GM21786 (cell line): ENCODE measurements around the gene AKAP6.
A peak's percentile ranks its signal among the peaks of the same experiment; 100 is the strongest.

ENCODE experiments used
- ATAC-seq: cut with Tn5 transposase; IDR thresholded peaks from one replicate; pipeline ENCODE4 v1.9.1; 2021; ENCODE audit not compliant: unreplicated experiment

Gene AKAP6

DNA sequence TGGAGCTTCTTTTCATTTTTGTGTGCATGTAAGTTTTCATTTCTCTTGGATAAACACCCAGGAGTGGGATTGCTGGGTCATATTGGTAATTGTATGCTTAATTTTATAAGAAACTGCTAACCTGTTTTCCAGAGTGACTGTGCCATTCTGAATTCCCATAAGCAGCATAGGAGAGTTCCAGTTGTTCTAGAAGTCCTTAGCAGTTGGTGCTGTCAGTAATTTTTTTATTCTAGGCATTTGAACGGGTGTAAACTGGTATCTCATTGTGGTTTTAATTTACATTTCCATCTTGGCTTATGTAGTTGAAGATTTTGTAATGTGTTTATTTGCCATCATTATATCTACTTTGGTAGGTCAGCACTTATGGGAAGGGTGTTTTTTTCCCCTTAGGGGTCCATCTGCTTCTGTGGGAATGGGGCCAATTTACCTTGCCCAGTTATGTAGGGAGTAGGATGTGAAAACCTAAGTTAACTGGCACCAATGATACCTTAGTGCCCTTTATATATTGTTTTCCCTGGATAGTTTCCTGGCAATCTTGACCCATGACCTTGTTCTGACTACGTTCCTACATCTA, 202.9 kb downstream of the AKAP6 start:
- ATAC-seq, result no peak

DNA sequence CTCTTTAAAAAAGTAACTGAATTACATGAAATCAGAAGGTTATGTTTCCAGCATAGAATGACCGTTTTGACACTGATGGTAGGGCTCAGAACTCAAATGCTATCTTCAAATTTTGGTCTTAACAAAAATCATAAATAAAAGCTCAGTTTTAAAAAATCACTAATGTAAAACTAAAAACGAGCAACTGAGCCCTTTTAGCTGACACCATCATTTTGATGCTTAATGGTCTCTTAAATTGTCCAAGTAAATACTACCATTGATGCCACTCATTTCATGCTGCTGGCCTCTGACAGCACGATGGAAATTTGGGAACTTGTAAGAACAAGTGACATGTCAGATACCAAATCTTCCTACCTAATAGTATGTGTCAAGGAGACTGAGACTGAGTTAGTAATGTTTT, 205.0 kb downstream of the AKAP6 start:
- no peak for ATAC-seq

- ATAC-seq, result no peak
These were observed 207.1 kb downstream of the AKAP6 start for GRCh38 chr14:32536175-32536574.

- ATAC-seq, result no peak
These were observed 208.1 kb downstream of the AKAP6 start for GRCh38 chr14:32537166-32537565.

DNA sequence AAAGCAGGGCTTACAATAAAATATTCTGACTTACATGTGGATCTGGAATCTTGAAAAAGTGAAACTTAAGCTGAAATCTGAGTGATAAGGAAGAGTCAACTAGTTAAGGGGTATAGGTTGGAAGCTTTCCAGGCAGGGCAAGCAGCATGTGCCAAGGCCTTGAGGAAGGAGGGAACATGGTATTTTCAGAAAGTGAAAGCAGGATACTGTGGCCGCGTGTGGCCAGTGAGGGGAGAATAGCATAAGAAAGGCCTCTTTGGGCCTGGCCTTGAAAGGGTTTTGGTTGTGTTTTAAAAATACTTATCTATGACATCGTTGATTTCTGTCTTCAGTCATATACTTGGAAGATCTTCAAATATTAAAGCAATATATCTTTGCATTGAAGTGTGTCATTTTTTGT, 213.4 kb downstream of the AKAP6 start:
- no peak for ATAC-seq

DNA sequence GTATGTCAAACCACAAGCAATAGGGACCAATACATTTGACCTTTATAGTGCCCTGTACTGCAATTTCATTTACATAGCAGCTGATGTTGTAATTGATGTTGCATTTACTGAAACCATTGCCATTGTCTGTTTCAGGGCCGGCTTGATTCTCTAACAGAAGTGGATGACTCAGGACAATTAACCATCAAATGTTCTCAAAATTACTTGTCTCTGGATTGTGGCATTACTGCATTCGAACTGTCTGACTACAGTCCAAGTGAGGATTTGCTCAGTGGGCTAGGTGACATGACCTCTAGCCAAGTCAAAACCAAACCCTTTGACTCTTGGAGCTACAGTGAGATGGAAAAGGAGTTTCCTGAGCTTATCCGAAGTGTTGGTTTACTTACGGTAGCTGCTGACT, 216.0 kb downstream of the AKAP6 start:
- ATAC-seq, result no peak

DNA sequence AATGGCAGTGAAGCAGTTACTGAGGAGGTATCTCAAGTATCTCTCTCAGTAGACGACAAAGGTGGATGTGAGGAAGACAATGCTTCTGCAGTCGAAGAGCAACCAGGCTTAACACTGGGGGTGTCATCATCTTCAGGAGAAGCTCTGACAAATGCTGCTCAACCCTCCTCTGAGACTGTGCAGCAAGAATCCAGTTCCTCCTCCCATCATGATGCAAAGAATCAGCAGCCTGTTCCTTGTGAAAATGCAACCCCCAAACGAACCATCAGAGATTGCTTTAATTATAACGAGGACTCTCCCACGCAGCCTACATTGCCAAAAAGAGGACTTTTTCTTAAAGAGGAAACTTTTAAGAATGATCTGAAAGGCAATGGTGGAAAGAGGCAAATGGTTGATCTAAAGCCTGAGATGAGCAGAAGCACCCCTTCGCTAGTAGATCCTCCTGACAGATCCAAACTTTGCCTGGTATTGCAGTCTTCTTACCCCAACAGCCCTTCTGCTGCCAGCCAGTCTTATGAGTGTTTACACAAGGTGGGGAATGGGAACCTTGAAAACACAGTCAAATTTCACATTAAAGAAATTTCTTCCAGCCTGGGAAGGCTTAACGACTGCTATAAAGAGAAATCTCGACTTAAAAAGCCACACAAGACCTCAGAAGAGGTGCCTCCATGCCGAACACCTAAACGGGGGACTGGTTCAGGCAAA, 216.6 kb downstream of the AKAP6 start:
- no peak for ATAC-seq

GRCh38 chr14:32546246-32546645, 217.1 kb downstream of the AKAP6 start:
- no peak for ATAC-seq

DNA sequence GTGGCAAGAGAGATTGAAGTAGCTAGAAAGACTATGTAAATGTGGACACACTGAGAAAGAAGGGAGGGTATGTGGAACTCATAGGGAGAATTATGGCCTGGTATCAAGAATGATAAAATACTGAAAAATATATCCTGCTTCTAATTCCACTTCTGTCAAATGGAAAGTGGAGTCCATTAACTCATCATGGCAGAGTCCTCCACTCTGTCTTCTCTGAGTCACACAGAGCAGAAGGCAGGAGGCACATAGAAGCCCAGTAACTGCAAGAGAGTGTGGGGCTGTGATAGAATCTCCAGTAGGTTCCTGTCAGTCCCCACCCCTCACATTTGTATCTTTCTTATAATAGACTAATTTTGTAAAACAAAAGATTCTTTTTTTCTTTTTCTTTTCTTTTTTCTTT, 223.7 kb downstream of the AKAP6 start:
- no peak for ATAC-seq

DNA sequence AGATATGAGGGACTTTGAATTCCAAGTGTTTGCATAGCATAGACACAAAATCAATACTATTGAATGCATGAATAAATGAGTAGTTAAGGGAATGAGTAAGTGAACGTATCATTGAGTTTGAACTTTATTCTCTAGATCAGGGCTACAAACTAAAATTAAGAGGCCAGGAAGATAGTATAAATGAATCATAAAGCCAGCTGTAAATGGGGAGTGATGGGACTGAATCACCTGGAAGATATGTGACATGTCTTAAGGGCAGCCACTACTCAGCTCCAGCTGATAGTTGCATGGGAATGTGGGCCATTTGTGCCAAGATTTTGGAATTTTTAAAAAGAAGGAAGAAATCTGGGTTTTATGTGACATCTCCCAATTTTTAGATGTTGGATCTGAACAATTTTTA, 229.9 kb downstream of the AKAP6 start:
- ATAC-seq, result no peak

GRCh38 chr14:32559590-32559989, 230.5 kb downstream of the AKAP6 start:
- no peak for ATAC-seq

- peak; percentile 61 for ATAC-seq
These were observed 231.2 kb downstream of the AKAP6 start for GRCh38 chr14:32560209-32560857.

- ATAC-seq, result no peak
These were observed 232.4 kb downstream of the AKAP6 start for GRCh38 chr14:32561520-32561919.

- no peak for ATAC-seq
These were observed 235.5 kb downstream of the AKAP6 start for GRCh38 chr14:32564596-32564995.

DNA sequence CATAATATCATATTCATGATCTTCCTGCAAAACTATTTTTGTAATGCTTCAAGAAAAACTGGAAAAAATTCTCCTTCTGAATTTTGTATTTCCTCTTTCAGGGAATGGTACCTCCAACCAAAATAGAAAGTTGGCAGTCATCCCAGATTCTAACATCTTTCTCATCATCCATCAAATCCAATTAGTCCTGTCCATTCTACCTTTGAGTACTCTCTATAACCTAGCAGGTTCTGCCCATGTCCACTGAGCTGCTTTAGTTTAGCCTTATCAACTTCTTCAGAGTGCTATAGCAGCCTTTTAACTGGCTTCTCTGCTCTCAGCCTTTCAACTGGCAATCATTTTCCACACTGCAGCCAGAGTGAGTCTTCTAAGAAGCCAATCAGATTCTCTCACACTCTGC, 236.2 kb downstream of the AKAP6 start:
- no peak for ATAC-seq

- no peak for ATAC-seq
These were observed 238.7 kb downstream of the AKAP6 start for GRCh38 chr14:32567543-32568384.

GRCh38 chr14:32571551-32571950, 242.5 kb downstream of the AKAP6 start:
- ATAC-seq, result no peak

DNA sequence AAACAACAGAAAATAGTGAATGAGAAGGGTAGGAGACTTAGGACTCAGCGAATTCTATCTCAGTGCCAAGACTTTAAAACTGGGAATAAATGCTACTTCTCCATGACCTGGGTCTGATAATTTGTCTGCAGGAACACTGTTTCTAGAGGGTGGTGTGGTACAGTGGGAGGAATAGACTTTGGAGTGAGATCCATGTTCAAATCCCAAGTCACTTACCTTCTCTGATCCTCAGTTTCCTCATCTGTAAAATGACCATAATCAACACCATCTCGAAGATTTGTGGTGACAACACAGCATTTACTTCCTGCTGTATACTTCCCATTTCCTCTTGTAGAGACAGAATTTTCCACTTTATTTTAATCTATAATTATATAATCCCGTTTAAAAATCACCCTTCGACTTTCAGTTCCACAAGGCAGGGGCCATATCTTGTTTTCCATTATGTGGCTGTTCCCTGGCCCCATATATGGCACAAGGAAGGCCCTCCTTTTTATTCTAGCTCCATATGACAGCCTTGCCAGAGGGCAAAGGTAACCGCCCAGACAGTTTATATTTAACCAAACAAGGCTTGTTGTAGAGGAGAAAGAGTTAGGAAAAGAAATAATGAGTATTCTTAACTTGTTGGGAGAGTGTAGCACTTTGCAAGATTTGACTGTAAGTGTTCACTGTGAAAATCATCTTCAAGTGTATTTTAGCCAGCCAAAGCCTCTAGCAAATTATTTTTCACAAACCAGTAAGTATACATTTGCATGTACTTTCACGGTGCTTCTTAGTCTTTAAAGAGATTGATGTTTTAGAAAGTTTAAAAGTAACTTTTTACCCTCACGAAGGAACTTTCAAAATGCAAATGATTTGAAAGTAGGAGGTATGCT, 243.1 kb downstream of the AKAP6 start:
- no peak for ATAC-seq

DNA sequence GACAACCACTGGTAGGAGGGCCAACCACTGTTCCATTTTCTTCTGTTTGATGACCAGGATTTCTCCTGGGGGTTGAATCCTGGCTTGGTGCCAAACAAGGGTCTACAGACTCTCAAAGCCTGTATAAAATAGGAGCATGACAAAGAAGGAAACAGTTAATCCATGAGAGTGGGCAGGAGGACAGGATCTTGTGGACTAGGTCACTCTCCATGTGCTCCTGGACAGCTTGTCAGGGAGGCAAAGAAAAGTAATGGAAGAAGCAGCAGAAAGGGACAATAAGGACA, 243.7 kb downstream of the AKAP6 start:
- ATAC-seq, result no peak

- ATAC-seq, result no peak
These were observed 245.2 kb downstream of the AKAP6 start for GRCh38 chr14:32574269-32574668.
